ENCODE data around the gene JMJD7.

Gene JMJD7

DNA sequence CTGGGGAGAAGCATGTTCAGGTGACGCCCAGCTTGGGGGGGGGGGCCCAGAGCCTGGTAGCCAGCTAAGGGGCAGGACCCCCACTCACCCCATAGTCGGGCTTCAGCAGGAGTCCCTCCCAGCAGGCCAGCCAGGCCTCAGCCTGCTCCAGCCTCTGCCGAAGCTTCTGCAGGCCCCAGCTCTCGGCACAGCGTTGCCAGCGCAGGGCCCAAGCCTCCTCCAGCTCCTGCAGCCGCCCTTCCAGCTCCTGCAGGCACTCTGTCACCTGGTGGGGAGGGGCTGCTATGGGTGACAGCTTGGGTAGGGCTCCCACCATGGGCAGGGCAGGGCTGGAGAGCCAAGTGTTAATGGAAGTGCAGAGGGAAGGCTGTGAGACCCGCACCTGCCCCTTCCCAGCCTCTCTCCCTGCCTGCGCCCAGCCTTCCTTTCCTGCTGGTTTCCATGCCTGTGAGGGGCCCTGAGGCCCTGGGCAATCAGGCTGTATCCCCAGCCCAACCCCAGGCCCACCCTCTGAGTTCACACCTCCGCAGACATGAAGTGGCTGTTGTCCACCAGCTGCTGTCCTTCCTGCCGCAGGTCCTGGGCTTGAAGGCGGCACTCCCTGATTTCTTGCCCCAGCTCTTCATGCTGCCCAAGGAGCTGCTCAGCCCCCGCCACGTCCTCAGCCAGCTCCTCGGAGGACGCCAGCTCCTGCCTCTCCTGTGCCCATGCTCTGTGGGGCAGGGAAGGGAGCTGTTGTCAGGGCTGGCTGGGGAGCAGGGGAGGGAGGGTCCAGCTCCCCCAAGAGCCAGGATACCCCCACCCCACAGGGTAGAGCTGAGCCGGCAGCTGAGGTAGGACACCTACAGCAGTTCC is 25.1 kb downstream of the JMJD7 start:
- Mint-ChIP-seq H3K27me3 (no peaks in the 10 kb centered on the region), H3K36me3 (ENCODE audit: low read depth) (peaks cover 10% of the 10 kb centered on the region), H3K9me3 (no peaks in the 10 kb centered on the region), H3K27ac (no peak overlapping the region), H3K4me1 (ENCODE audit: low read depth) (peaks cover 8% of the 10 kb centered on the region), H3K4me3 (no peak overlapping the region)
- no peak for DNase-seq

DNA sequence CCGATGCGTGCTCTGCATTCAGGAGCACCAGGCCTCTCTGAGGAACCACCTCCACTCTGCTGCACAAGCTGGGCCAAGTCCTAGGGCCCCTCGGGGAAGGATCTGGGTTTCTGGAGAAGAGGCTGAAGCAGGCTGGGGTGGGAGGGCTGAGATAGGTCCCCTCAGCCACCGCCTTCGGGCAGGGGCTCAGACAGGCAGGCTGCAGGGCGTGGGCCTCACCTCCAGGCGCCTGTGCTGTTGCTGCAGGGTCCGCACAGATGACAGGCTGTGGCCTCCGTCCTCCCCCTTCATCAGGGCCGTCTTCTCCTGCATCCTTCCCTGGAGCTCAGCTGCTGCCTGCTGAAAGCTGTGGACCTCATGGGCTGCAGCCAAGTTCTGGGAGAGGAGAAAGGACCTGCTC is 25.9 kb downstream of the JMJD7 start:
- Mint-ChIP-seq H3K27me3 (no peaks in the 10 kb centered on the region), H3K27ac (no peak overlapping the region), H3K4me3 (no peak overlapping the region), H3K9me3 (no peaks in the 10 kb centered on the region), H3K36me3 (ENCODE audit: low read depth) (peaks cover 2% of the 10 kb centered on the region), H3K4me1 (ENCODE audit: low read depth) (peaks cover 2% of the 10 kb centered on the region)
- DNase-seq: no peak

DNA sequence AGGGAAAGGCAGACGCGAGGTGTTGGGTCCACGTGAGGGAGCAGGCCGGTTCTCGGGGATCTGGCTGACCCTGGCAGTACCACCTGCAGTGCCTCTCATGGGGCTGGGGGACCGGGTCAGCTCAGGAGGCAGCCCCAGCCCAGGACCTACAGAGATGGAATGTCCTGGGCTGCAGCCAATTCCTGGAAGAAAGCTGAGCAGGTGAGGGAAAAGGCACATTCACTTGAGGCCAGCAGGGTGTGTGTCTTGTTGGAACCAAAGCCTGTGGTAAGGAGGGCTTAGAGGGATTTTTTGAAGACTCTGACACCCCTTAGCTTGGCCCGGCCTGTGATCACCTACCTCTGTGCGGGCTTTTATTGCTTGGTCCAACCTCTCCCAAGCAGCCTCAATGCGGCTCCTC is 26.6 kb downstream of the JMJD7 start:
- Mint-ChIP-seq H3K4me1 (ENCODE audit: low read depth) (no peaks in the 10 kb centered on the region), H3K36me3 (ENCODE audit: low read depth) (no peaks in the 10 kb centered on the region), H3K4me3 (no peak overlapping the region), H3K27ac (no peak overlapping the region), H3K9me3 (no peaks in the 10 kb centered on the region), H3K27me3 (no peaks in the 10 kb centered on the region)
- DNase-seq: no peak

DNA sequence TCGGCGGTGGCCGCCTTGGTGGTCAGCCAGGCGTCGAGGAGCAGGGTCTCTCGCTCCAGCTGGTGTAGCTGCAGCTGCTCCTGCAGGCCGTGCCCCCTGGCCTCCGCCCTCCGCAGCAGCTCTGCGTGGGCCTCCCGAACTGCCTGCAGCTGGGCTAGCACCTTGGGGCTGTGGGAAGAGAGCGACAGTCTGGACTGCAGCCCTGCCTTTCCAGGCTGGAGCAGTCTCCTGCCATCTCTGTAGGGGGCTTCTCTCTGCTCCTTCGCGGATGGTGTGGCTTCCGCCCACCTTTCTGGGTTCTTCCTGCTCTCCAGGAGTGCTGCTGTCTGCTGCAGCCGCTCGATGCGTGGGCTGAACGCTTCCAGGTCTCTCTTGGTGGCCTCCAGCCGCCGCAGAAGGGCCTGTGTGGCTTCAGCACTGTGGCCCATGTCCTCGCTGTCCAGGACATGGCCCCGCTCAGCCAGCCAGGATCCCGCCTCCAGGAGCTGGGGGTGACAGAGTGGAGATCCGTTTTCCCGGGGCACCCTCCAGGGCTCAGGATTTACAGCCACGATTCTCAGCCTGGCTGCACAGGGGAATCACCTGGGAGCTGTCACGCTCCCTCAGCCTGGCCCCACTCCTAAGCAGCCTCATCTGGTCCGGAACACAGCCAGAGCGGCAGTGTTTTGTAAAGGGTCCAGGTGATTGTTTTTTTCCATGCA is 27.5 kb downstream of the JMJD7 start:
- Mint-ChIP-seq H3K4me3 (no peak overlapping the region), H3K36me3 (ENCODE audit: low read depth) (no peaks in the 10 kb centered on the region), H3K27ac (no peak overlapping the region), H3K27me3 (no peaks in the 10 kb centered on the region), H3K4me1 (ENCODE audit: low read depth) (peaks cover 5% of the 10 kb centered on the region), H3K9me3 (no peaks in the 10 kb centered on the region)
- no peak for DNase-seq

DNA sequence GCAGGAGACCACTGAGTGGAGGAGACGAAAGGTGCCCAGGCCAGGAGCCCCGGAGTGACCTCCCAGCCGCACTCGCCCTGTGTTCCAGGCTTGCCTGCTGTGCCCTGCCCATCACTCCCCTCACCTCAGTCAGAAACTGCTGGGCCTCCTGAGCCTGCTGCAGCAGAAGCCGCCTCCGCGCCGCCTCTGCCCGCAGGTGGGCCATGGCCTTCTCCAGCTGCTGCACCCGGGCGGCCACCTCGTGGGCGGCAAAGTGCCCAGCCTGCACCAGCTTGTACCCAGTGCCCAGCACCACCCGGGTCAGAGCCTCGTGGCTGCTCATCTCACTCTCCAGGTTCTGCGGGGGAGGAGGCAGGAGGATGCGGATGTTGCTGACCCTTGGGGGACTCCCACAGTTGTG is 28.4 kb downstream of the JMJD7 start:
- Mint-ChIP-seq H3K36me3 (ENCODE audit: low read depth) (no peaks in the 10 kb centered on the region), H3K4me3 (no peak overlapping the region), H3K27me3 (no peaks in the 10 kb centered on the region), H3K27ac (no peak overlapping the region), H3K4me1 (ENCODE audit: low read depth) (peaks cover 5% of the 10 kb centered on the region), H3K9me3 (no peaks in the 10 kb centered on the region)
- DNase-seq: no peak

DNA sequence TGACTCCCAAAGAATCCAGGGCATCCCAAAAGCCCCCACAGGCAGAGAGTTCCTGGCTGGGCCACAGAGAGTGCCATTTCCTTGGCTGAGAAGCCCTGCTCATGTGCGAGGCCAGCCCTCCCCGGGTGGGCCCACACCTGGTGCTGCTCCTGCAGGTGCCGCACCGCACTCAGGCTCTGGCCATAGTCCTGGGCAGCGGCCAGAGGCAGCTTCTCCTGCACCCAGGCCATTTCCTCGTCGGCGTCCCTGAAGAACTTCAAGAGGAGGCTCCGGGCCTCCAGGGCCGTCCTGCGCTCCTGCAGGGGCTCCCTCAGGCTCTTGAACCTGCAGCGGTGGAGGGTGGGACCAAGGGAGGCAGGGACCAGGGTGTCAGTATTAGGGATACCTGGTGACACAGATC is 28.8 kb downstream of the JMJD7 start:
- no peaks in the 10 kb centered on the region for H3K36me3 Mint-ChIP-seq (ENCODE audit: low read depth)
- peaks cover 5% of the 10 kb centered on the region for H3K4me1 Mint-ChIP-seq (ENCODE audit: low read depth)
- H3K27ac Mint-ChIP-seq: no peak overlapping the region
- no peaks in the 10 kb centered on the region for H3K9me3 Mint-ChIP-seq
- no peak for DNase-seq
- H3K27me3 Mint-ChIP-seq: no peaks in the 10 kb centered on the region
- H3K4me3 Mint-ChIP-seq: no peak overlapping the region

DNA sequence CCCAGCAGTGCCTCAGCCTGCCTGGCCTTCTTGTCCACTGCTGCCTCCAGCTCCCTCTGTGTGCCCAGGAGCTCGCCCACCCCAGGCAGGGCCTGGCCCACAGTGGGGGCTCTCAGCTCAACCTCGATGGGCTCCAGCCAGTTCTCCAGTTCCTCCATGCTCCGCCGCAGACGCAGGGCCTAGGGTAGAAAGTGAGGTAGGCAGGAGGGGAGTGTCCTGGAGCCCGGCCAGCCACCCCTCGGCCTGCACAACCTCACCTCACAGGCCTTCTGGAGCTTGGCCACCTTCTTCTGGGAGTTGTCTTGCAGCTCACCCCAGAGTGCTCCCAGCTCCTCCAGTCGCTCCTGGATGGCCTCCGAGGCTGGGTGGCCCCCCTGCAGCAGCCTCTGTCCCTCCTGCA is 29.4 kb downstream of the JMJD7 start:
- H3K27me3 Mint-ChIP-seq: no peaks in the 10 kb centered on the region
- no peak overlapping the region for H3K27ac Mint-ChIP-seq
- no peak overlapping the region for H3K4me3 Mint-ChIP-seq
- no peak for DNase-seq
- peaks cover 5% of the 10 kb centered on the region for H3K4me1 Mint-ChIP-seq (ENCODE audit: low read depth)
- H3K36me3 Mint-ChIP-seq (ENCODE audit: low read depth): no peaks in the 10 kb centered on the region
- no peaks in the 10 kb centered on the region for H3K9me3 Mint-ChIP-seq

DNA sequence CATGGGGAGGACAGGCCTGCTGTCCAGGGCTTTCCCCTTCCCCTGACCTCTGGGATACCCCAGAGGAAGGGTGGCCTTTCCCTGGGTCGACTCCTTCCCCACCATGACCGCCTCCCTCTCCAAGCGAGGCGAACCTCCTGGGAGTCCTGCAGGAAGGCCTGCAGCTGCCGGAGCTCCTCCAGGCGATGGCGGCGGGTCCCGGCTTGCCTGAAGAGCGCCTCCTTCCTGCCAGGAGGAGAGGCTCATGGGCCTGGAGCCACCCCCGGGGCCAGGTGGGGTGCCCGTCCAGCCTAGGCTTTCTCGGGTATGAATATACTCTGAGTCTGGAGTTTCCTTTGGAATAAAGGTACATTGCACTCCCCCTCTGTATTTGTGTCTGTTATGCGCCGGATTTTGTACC is 30.9 kb downstream of the JMJD7 start:
- no peak overlapping the region for H3K4me3 Mint-ChIP-seq
- no peaks in the 10 kb centered on the region for H3K27me3 Mint-ChIP-seq
- no peaks in the 10 kb centered on the region for H3K9me3 Mint-ChIP-seq
- no peak for DNase-seq
- peaks cover 9% of the 10 kb centered on the region for H3K4me1 Mint-ChIP-seq (ENCODE audit: low read depth)
- H3K36me3 Mint-ChIP-seq (ENCODE audit: low read depth): no peaks in the 10 kb centered on the region
- H3K27ac Mint-ChIP-seq: no peak overlapping the region

DNA sequence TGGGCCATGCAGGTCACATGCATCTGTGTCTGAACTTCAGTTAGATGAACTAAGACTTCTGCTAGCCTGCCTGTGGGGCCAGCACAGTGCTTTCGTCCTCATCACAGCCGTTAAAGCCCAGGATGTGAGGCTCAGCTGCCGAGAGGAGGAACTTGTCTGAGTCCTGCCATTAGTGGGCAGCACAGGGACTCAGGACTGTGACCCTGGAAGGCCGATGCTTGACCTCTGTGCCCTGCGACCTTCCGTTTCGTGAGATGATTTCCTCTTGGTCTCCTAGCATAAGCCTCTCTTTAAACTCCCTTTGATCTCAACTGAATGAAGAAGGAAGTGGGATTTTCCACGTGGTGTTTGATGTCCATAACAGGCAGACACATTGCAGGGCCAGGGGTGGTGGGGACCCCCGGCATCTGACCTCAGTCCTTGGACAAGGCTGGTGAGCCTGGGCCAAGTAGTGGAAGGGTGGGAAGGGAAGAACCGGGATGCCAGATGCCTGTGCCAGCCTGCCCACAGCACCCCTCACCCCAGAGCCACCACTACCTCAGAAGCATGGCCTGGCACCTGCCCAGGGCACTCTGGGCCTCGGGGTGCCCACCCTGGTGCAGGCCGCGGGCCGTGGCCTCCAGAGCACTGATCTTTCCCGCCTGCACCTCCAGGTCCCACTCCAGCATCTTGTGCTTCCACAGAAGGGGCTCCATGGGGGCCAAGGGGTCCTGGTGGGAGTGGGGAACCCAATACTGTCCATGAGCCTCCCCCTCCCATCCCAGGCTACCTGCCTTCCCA is 32.3 kb downstream of the JMJD7 start:
- Mint-ChIP-seq H3K27ac (no peak overlapping the region), H3K9me3 (no peaks in the 10 kb centered on the region), H3K27me3 (no peaks in the 10 kb centered on the region)

DNA sequence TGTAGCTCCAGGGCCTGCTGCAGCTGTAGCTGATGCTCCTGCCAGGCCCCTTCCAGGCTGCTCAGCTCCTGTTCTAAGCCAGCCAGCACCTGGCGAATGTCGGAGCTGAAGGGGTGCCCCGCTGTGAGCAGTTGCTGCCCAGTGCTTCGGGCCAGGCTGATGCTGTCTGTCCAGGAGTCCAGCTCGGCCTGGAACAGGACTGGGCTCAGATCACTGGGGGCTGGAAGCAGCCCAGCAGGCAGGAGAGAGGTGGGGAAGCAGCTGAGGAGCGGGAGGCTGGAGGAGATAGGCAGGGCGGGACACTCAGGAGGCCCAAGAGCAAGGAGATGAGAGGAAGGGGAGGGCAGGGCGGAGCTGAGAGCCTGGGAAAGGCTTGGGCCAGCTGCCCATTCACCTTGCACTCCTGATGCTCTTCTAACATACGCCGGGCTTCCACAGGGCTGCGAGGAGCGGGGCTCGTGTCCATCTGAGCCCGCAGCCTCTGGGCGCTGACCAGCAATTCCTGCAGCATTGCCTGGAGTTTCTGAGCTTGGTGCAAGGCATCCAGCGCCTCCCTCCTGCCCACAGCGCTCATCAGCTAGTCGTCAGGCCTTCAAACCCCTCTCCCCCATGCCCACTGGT is 34.0 kb downstream of the JMJD7 start:
- H3K27ac Mint-ChIP-seq: no peak overlapping the region
- H3K36me3 Mint-ChIP-seq (ENCODE audit: low read depth): no peaks in the 10 kb centered on the region
- no peaks in the 10 kb centered on the region for H3K9me3 Mint-ChIP-seq
- no peak for DNase-seq
- H3K4me1 Mint-ChIP-seq (ENCODE audit: low read depth): peaks cover 9% of the 10 kb centered on the region
- no peaks in the 10 kb centered on the region for H3K27me3 Mint-ChIP-seq
- no peak overlapping the region for H3K4me3 Mint-ChIP-seq

More for the DNA sequence above, 32.3 kb downstream of the JMJD7 start:
- peaks cover 9% of the 10 kb centered on the region for H3K4me1 Mint-ChIP-seq (ENCODE audit: low read depth)
- no peak for DNase-seq
- no peak overlapping the region for H3K4me3 Mint-ChIP-seq
- H3K36me3 Mint-ChIP-seq (ENCODE audit: low read depth): no peaks in the 10 kb centered on the region

DNA sequence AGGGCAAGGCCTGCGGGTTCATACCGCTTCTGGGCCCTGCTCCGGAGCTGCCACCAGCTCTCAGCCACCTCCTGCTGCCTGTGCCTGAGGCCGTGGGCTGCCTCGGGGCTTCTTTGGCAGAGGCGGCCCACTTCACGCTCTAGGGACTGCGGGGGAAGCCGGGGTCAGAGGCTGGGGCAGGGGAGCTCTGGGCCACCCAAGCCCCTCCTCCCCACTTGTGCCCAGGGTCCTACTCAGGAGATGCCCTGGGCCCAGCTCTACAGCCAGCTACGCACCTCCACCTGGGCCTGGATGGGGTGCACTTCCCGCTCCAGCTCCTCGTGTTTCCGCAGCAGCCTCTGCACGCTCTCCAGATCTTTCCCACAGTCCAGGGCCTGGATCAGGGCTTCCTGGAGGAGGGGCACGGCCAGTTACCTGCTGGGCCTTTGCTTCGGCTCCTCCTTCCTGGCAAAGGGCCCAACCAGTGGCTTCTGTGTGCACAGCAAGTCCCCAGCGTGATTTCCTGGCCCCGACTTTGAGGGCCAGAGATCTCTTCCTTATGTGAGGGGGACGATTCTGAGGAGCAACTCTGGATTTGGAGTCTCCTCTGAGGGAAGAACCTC is 34.7 kb downstream of the JMJD7 start:
- H3K4me3 Mint-ChIP-seq: no peak overlapping the region
- no peaks in the 10 kb centered on the region for H3K9me3 Mint-ChIP-seq
- no peak overlapping the region for H3K27ac Mint-ChIP-seq
- no peak for DNase-seq
- no peaks in the 10 kb centered on the region for H3K36me3 Mint-ChIP-seq (ENCODE audit: low read depth)
- H3K27me3 Mint-ChIP-seq: no peaks in the 10 kb centered on the region
- peaks cover 9% of the 10 kb centered on the region for H3K4me1 Mint-ChIP-seq (ENCODE audit: low read depth)

DNA sequence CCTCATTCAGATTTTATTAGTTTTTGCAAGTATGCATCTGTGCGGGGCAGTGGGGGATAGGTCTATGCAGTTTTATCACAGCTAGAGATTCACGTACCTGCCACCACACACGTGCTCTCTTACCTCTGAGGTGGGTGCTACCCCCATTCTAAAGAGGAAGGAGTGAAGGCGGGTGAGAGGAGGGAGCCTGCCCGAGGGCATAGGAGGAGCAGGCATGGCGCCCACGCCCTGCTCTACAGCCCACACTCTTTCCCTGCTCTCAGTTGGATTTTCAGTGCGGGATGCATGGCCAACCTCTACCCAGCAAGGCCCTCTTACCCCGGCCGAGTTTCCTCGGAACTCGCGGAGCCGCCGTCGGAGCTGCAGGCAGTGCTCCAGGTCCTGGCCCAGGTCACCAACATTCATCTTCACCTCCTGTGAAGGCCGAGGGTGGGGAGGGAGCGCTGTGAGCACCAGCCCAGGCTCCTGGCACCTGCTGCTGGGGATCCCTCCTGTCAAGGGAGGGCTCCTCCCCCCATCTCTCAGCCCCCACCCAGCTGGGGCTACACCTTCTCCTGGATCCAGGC is 37.7 kb downstream of the JMJD7 start:
- Mint-ChIP-seq H3K9me3 (no peaks in the 10 kb centered on the region), H3K4me3 (no peak overlapping the region), H3K4me1 (ENCODE audit: low read depth) (peaks cover 12% of the 10 kb centered on the region), H3K27me3 (no peaks in the 10 kb centered on the region), H3K36me3 (ENCODE audit: low read depth) (no peaks in the 10 kb centered on the region), H3K27ac (no peak overlapping the region)
- no peak for DNase-seq

DNA sequence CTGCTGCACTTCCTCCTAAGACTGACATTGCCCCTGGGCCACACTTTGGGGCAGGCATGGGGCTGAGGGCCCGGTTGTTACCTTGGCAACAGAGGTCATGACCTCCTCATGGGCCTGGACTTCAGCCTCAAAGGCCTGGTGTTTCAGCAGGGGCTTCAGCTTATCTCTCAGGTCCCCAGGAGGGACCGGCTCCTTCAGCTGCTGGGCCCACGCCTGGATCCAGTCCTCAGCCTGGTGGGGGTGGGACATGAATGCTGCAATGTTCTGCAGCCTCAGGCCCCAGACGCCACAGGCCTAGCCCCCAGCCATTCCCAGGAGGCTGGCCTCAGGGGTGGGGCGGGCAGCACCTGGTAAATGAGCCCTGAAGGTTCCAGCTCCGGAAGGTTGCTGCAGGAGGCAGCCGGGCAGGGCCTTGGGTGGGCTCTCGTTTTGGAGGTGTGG is 38.4 kb downstream of the JMJD7 start:
- H3K4me3 Mint-ChIP-seq: no peak overlapping the region
- no peak overlapping the region for H3K27ac Mint-ChIP-seq
- H3K9me3 Mint-ChIP-seq: no peaks in the 10 kb centered on the region
- H3K4me1 Mint-ChIP-seq (ENCODE audit: low read depth): peaks cover 19% of the 10 kb centered on the region
- DNase-seq: no peak
- no peaks in the 10 kb centered on the region for H3K36me3 Mint-ChIP-seq (ENCODE audit: low read depth)
- no peaks in the 10 kb centered on the region for H3K27me3 Mint-ChIP-seq
